ENCODE data around the gene MX2.

Gene MX2

DNA sequence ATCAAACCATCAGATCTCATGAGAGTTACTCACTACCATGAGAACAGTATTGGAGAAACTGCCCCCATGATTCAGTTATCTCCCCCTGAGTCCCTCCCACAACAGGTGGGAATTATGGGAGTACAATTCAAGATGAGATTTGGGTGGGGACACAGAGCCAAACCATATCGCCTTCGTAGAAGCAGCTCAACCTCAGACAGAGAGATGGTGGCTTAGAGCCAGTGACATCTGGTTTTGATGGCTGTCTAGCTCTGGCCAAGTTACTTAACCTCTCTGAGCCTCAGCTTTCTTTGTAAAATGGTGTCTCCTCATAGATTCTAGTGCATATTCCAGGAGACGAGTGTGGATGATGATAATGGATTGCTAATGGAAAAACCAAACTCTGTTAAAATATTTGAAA, 91.4 kb downstream of the MX2 start:
- Histone ChIP-seq H3K27me3 (ENCODE audit: low read depth, low read length) (no peaks in the 10 kb centered on the region), H3K4me1 (ENCODE audit: low read length) (no peaks in the 10 kb centered on the region), H3K36me3 (replicated peaks; ENCODE audit: low read depth, low read length) (no peaks in the 10 kb centered on the region), H3K79me2 (ENCODE audit: low read length) (no peaks in the 10 kb centered on the region), H3K27ac (ENCODE audit: low read length) (no peak overlapping the region), H3K9me3 (ENCODE audit: insufficient read depth, low read length) (no peaks in the 10 kb centered on the region), H3K4me3 (ENCODE audit: low read length) (no peak overlapping the region), H3K4me2 (ENCODE audit: low read length) (no peak overlapping the region), H3K9ac (ENCODE audit: low read length) (no peak overlapping the region), H2AFZ (ENCODE audit: low read depth, low read length) (no peak overlapping the region), H4K20me1 (ENCODE audit: insufficient read depth, low read length) (no peaks in the 10 kb centered on the region)
- TF ChIP-seq, protein P1, sequence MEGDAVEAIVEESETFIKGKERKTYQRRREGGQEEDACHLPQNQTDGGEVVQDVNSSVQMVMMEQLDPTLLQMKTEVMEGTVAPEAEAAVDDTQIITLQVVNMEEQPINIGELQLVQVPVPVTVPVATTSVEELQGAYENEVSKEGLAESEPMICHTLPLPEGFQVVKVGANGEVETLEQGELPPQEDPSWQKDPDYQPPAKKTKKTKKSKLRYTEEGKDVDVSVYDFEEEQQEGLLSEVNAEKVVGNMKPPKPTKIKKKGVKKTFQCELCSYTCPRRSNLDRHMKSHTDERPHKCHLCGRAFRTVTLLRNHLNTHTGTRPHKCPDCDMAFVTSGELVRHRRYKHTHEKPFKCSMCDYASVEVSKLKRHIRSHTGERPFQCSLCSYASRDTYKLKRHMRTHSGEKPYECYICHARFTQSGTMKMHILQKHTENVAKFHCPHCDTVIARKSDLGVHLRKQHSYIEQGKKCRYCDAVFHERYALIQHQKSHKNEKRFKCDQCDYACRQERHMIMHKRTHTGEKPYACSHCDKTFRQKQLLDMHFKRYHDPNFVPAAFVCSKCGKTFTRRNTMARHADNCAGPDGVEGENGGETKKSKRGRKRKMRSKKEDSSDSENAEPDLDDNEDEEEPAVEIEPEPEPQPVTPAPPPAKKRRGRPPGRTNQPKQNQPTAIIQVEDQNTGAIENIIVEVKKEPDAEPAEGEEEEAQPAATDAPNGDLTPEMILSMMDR (IDR thresholded peaks at IDR 0.05; ENCODE audit: low read depth, low read length) = no peak
- no peak for TF ChIP-seq EZH2phosphoT487 (IDR thresholded peaks at IDR 0.05; ENCODE audit: low read depth)

DNA sequence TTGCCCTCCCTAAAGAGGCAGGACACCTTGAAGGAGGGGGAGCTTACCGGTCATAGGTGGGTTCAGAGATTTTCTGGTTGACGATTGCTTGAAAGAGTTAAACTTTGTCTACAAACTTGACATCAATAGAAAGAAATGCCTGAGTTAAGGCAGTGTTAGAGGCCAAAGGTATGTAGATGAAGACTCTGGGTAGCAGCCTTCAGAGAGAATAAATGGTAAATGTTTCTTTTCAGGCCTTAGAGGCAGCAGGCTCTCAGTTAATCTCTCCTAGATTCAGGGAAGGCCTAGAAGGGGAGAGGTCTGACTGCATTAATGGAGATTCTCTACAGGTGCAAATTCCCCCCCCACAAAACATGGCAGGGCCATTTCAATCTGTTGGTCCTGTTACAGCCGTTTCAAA, 91.9 kb downstream of the MX2 start:
- no peak overlapping the region for H2AFZ ChIP-seq (ENCODE audit: low read depth, low read length)
- no peak overlapping the region for H3K4me2 ChIP-seq (ENCODE audit: low read length)
- H4K20me1 ChIP-seq (ENCODE audit: insufficient read depth, low read length) = no peaks in the 10 kb centered on the region
- no peak overlapping the region for H3K9ac ChIP-seq (ENCODE audit: low read length)
- no peak overlapping the region for H3K4me3 ChIP-seq (ENCODE audit: low read length)
- no peaks in the 10 kb centered on the region for H3K79me2 ChIP-seq (ENCODE audit: low read length)
- no peaks in the 10 kb centered on the region for H3K36me3 ChIP-seq (replicated peaks; ENCODE audit: low read depth, low read length)
- no peaks in the 10 kb centered on the region for H3K27me3 ChIP-seq (ENCODE audit: low read depth, low read length)
- no peak for TF ChIP-seq EZH2phosphoT487 (IDR thresholded peaks at IDR 0.05; ENCODE audit: low read depth)
- TF ChIP-seq, protein P1 (IDR thresholded peaks at IDR 0.05; ENCODE audit: low read depth, low read length) = no peak
- no peaks in the 10 kb centered on the region for H3K9me3 ChIP-seq (ENCODE audit: insufficient read depth, low read length)
- no peaks in the 10 kb centered on the region for H3K4me1 ChIP-seq (ENCODE audit: low read length)
- no peak overlapping the region for H3K27ac ChIP-seq (ENCODE audit: low read length)

DNA sequence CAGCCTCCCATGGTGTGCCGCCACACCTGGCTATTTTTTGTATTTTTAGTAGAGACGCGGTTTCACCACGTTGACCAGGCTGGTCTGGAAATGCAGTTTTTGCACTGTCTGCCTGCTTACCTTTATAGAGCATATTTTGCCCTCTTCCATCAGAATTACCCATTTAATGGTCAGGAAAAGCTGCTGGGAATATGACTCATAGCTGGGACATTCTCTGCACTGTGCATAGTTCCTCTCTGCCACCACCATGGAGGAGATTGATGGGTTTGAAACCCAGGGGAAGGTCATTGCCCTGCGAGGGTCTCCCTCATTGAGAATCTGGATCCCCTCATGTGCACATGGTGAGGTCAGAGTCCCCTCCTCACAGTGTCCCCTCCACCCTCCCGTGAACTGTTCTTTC, 96.3 kb downstream of the MX2 start:
- Histone ChIP-seq H3K36me3 (replicated peaks; ENCODE audit: low read depth, low read length) (no peaks in the 10 kb centered on the region), H4K20me1 (ENCODE audit: insufficient read depth, low read length) (no peaks in the 10 kb centered on the region), H3K27me3 (ENCODE audit: low read depth, low read length) (no peaks in the 10 kb centered on the region), H3K4me1 (ENCODE audit: low read length) (peaks cover 4% of the 10 kb centered on the region), H3K4me2 (ENCODE audit: low read length) (no peak overlapping the region), H3K27ac (ENCODE audit: low read length) (no peak overlapping the region), H3K79me2 (ENCODE audit: low read length) (no peaks in the 10 kb centered on the region), H3K4me3 (ENCODE audit: low read length) (no peak overlapping the region), H3K9ac (ENCODE audit: low read length) (no peak overlapping the region), H2AFZ (ENCODE audit: low read depth, low read length) (no peak overlapping the region), H3K9me3 (ENCODE audit: insufficient read depth, low read length) (no peaks in the 10 kb centered on the region)
- no peak for TF ChIP-seq EZH2phosphoT487 (IDR thresholded peaks at IDR 0.05; ENCODE audit: low read depth)
- TF ChIP-seq, protein P1 (IDR thresholded peaks at IDR 0.05; ENCODE audit: low read depth, low read length) = no peak

DNA sequence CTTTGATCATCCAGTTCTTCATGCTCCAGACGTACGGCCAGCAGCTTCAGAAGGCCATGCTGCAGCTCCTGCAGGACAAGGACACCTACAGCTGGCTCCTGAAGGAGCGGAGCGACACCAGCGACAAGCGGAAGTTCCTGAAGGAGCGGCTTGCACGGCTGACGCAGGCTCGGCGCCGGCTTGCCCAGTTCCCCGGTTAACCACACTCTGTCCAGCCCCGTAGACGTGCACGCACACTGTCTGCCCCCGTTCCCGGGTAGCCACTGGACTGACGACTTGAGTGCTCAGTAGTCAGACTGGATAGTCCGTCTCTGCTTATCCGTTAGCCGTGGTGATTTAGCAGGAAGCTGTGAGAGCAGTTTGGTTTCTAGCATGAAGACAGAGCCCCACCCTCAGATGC, 96.7 kb downstream of the MX2 start:
- no peak overlapping the region for H3K4me2 ChIP-seq (ENCODE audit: low read length)
- H3K79me2 ChIP-seq (ENCODE audit: low read length) = no peaks in the 10 kb centered on the region
- no peak overlapping the region for H2AFZ ChIP-seq (ENCODE audit: low read depth, low read length)
- no peaks in the 10 kb centered on the region for H4K20me1 ChIP-seq (ENCODE audit: insufficient read depth, low read length)
- no peaks in the 10 kb centered on the region for H3K27me3 ChIP-seq (ENCODE audit: low read depth, low read length)
- H3K9me3 ChIP-seq (ENCODE audit: insufficient read depth, low read length) = no peaks in the 10 kb centered on the region
- no peak overlapping the region for H3K27ac ChIP-seq (ENCODE audit: low read length)
- no peak overlapping the region for H3K9ac ChIP-seq (ENCODE audit: low read length)
- H3K36me3 ChIP-seq (replicated peaks; ENCODE audit: low read depth, low read length) = no peaks in the 10 kb centered on the region
- no peak overlapping the region for H3K4me3 ChIP-seq (ENCODE audit: low read length)
- peaks cover 4% of the 10 kb centered on the region for H3K4me1 ChIP-seq (ENCODE audit: low read length)
- TF ChIP-seq EZH2phosphoT487 (IDR thresholded peaks at IDR 0.05; ENCODE audit: low read depth) = no peak
- TF ChIP-seq, protein P1 (IDR thresholded peaks at IDR 0.05; ENCODE audit: low read depth, low read length) = no peak
